GM12892 (cell line): ENCODE results near the gene KCNJ5.

ENCODE experiments used
- POLR2A ChIP-seq: IDR thresholded peaks from 2 replicates; pipeline ENCODE4 v1.6.1; 2011; ENCODE audit warnings: low read depth, low read length, control low read depth
- POLR2AphosphoS5 ChIP-seq: IDR thresholded peaks from 2 replicates; pipeline ENCODE4 v1.6.1; 2011; ENCODE audit warnings: low read depth, low read length, control low read depth

DNA sequence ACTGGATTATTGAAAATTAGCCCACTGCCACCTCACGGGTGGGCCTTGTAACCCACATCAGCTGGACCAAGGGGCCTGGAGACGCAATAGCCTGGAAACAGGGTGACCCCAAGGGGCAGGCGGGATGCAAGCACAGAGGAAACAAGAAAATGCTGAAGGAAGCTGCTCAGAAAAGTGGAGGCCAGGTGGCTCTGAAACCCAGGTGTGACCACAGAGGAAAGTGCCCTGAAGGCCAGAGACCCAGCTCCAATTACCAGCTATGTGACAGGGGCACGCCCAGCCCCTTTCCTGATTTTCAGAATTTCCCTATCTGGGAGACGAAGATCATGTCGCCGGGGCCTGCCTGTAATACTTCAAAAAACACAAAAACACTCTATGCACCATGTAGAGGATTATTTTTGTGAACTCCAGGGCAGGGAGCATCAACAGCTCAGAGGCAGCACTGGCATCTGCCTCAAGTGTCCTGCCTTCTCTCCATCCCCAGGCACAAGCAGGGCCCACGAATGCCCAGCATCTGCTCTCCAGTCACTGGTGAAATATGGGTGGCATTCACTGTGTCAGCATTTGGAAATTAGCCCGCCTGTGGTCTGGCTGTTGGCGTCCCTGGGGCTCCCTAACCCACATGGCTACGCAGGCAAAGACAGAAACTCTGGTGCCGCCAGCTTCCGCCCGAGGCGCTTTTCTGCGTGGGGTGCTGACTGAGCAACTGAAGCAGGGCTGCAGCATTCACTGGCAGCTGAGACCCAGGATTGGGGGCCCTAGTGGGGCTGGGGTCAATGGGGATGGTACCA lies 30.4 kb upstream of the KCNJ5 start:
- TF ChIP-seq POLR2A (no peak), POLR2AphosphoS5 (no peak)
